ENCODE results near the gene TMPRSS13. TPM values are rescaled to one million over a fixed set of nuclear protein-coding genes. Genes with fewer than 3 reads are reported as not detected.

The TMPRSS13 gene
- total and polyA plus RNA-seq, 2 experiments from 2014 or later, result 1.3 to 1.9 TPM

DNA sequence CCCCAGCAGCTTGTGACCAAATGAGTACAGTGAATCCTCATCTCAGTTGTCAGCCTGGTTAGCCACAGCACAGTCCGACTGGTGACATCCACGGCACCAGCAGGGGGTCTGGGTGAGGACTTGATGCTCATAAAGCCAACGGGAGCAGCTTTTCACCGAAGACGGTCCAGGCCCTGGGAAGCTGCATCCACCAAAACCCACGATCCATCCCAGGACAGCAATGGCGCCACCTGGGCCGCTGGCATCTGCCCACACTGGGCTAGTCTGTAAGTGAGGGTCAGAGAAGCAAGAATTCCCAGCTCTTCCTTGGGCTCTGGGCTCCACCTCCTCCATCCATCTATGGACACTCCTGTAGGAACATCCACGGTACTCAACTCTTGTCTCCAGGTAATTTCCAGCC, 27.6 kb downstream of the TMPRSS13 start:
- Histone ChIP-seq H3K36me3 (replicated peaks; ENCODE audit: insufficient read depth, low read depth) (no peaks in the 10 kb centered on the region), H4K20me1 (ENCODE audit: insufficient read depth, poor library complexity, severe bottlenecking) (no peaks in the 10 kb centered on the region), H3K9me2 (replicated peaks; ENCODE audit: insufficient read depth) (no peaks in the 10 kb centered on the region), H3K9me3 (ENCODE audit: low read depth) (no peaks in the 10 kb centered on the region), H3K27me3 (no peaks in the 10 kb centered on the region), H3K27ac (no peak overlapping the region), H3K4me2 (no peak overlapping the region), H2AFZ (no peak overlapping the region), H3K79me2 (no peaks in the 10 kb centered on the region), H3K4me1 (ENCODE audit: insufficient read depth) (no peaks in the 10 kb centered on the region), H3K4me3 (no peak overlapping the region)
- DNase-seq (ENCODE audit: low spot score), result no peak
- 96% methylated on average over 9 of the region's 9 CpGs for WGBS (ENCODE audit: low lambda C conversion rate, missing lambda C conversion rate)
- TF ChIP-seq EZH2phosphoT487 (IDR thresholded peaks at IDR 0.05; ENCODE audit: low read depth, severe bottlenecking, unreplicated experiment), result no peak
- no peak for TF ChIP-seq EZH2 (IDR thresholded peaks at IDR 0.05; ENCODE audit: borderline replicate concordance)

DNA sequence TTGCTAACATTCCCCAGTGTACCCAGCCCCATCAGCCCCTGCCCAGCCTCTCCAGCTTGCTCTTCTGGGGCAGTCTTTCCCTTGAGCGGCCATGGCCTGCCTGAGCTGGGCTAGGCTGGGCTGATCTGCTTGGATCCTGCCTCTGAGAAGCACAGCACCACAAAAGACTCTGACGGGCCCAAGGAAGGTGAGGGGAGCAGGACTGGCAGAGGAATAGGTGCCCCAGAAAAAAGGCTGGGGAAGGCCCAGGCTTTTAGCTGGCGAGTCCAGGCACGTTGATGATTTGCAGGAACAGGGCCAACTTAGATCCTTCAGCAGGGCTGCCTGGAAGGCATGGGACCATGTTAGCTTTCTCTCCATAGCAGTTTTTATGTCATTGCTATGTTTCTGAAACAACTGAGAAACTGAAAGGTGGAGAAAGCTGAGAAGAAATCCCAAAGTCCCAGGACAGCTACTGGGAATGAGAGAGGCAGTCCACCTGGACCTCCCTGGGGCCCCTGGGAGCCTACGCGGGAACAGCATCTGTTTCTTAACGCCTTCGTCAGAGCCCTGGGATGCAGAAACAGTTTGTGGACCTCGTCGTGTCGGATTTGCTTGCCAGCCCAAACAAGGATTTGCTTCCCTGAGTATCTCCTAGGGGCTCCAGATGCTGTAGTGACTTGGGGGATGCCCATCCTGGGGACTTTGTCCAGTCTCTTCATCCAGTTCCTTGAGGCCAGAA, 28.3 kb downstream of the TMPRSS13 start:
- no peak for TF ChIP-seq EZH2 (IDR thresholded peaks at IDR 0.05; ENCODE audit: borderline replicate concordance)
- TF ChIP-seq EZH2phosphoT487 (IDR thresholded peaks at IDR 0.05; ENCODE audit: low read depth, severe bottlenecking, unreplicated experiment), result no peak
- TF ChIP-seq, protein P1, sequence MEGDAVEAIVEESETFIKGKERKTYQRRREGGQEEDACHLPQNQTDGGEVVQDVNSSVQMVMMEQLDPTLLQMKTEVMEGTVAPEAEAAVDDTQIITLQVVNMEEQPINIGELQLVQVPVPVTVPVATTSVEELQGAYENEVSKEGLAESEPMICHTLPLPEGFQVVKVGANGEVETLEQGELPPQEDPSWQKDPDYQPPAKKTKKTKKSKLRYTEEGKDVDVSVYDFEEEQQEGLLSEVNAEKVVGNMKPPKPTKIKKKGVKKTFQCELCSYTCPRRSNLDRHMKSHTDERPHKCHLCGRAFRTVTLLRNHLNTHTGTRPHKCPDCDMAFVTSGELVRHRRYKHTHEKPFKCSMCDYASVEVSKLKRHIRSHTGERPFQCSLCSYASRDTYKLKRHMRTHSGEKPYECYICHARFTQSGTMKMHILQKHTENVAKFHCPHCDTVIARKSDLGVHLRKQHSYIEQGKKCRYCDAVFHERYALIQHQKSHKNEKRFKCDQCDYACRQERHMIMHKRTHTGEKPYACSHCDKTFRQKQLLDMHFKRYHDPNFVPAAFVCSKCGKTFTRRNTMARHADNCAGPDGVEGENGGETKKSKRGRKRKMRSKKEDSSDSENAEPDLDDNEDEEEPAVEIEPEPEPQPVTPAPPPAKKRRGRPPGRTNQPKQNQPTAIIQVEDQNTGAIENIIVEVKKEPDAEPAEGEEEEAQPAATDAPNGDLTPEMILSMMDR (IDR thresholded peaks at IDR 0.05; ENCODE audit: poor library complexity), result no peak
- Histone ChIP-seq H3K79me2 (no peaks in the 10 kb centered on the region), H3K4me2 (no peak overlapping the region), H2AFZ (no peak overlapping the region), H3K4me1 (ENCODE audit: insufficient read depth) (no peaks in the 10 kb centered on the region), H3K27me3 (no peaks in the 10 kb centered on the region), H4K20me1 (ENCODE audit: insufficient read depth, poor library complexity, severe bottlenecking) (no peaks in the 10 kb centered on the region), H3K27ac (no peak overlapping the region), H3K9me2 (replicated peaks; ENCODE audit: insufficient read depth) (no peaks in the 10 kb centered on the region), H3K4me3 (no peak overlapping the region), H3K36me3 (replicated peaks; ENCODE audit: insufficient read depth, low read depth) (no peaks in the 10 kb centered on the region), H3K9me3 (ENCODE audit: low read depth) (no peaks in the 10 kb centered on the region)
- 80% methylated on average over 11 of the region's 11 CpGs for WGBS (ENCODE audit: low lambda C conversion rate, missing lambda C conversion rate)
- DNase-seq (ENCODE audit: low spot score), result no peak

DNA sequence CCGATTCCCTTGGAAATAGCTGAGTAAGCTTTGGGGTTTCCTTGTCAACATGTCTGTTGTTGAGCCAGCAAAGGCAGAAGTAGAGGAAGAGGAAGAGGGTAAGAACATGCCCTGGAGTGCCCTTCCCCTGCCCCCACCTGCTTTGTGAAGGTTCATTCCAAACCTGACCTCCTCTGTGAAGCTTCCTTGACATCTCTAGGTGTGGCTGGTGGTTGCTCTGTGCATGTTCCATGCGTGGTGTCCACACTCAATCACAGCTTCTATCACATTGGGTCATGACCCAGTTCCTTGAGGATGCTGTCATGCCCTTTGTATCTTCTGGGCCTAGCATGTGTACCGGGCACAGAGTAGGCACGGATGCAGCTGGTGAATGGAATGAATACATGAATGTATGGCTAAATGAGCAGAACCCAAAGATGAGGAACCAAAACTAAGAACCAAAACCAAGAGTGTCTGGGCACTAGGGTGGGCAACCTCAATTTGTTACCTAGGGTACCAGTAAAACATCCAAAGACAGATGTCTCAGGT, 29.0 kb downstream of the TMPRSS13 start:
- Histone ChIP-seq H3K4me1 (ENCODE audit: insufficient read depth) (no peaks in the 10 kb centered on the region), H3K4me2 (no peak overlapping the region), H3K27me3 (no peaks in the 10 kb centered on the region), H4K20me1 (ENCODE audit: insufficient read depth, poor library complexity, severe bottlenecking) (no peaks in the 10 kb centered on the region), H3K9me2 (replicated peaks; ENCODE audit: insufficient read depth) (no peaks in the 10 kb centered on the region), H3K79me2 (no peaks in the 10 kb centered on the region), H3K9me3 (ENCODE audit: low read depth) (no peaks in the 10 kb centered on the region), H3K27ac (no peak overlapping the region), H2AFZ (no peak overlapping the region), H3K36me3 (replicated peaks; ENCODE audit: insufficient read depth, low read depth) (no peaks in the 10 kb centered on the region), H3K4me3 (no peak overlapping the region)
- 79% methylated on average over 4 of the region's 4 CpGs for WGBS (ENCODE audit: low lambda C conversion rate, missing lambda C conversion rate)
- no peak for TF ChIP-seq EZH2phosphoT487 (IDR thresholded peaks at IDR 0.05; ENCODE audit: low read depth, severe bottlenecking, unreplicated experiment)
- TF ChIP-seq, protein P1 (IDR thresholded peaks at IDR 0.05; ENCODE audit: poor library complexity), result no peak
- TF ChIP-seq EZH2 (IDR thresholded peaks at IDR 0.05; ENCODE audit: borderline replicate concordance), result no peak
- no peak for DNase-seq (ENCODE audit: low spot score)

DNA sequence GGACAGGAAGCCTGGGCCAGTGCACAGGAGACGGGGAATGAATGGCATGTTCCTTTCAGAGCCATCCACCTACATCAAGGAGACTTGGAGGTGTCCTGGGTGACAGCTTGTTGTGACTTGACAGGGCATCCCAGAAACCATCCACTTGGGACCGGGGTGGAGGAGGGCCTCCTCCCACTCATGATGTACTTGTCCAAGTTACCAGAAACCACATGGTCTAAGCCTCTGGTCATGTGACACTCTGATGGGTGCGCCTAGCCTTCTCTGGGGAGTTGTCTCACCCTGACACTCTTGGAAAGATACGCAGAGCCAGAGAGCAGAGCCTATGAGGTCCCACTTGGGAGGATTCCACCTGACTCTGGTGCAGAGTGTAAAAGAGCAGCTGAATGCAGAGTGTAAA, 31.1 kb downstream of the TMPRSS13 start:
- Histone ChIP-seq H3K27ac (no peak overlapping the region), H3K36me3 (replicated peaks; ENCODE audit: insufficient read depth, low read depth) (no peaks in the 10 kb centered on the region), H3K4me3 (no peak overlapping the region), H3K27me3 (no peaks in the 10 kb centered on the region), H3K4me1 (ENCODE audit: insufficient read depth) (no peaks in the 10 kb centered on the region), H3K9me3 (ENCODE audit: low read depth) (no peaks in the 10 kb centered on the region), H2AFZ (no peak overlapping the region), H3K79me2 (no peaks in the 10 kb centered on the region), H4K20me1 (ENCODE audit: insufficient read depth, poor library complexity, severe bottlenecking) (no peaks in the 10 kb centered on the region), H3K4me2 (no peak overlapping the region), H3K9me2 (replicated peaks; ENCODE audit: insufficient read depth) (no peaks in the 10 kb centered on the region)
- DNase-seq (ENCODE audit: low spot score), result no peak
- 90% methylated on average over 4 of the region's 4 CpGs for WGBS (ENCODE audit: low lambda C conversion rate, missing lambda C conversion rate)
- TF ChIP-seq, protein P1 (IDR thresholded peaks at IDR 0.05; ENCODE audit: poor library complexity), result no peak
- TF ChIP-seq EZH2phosphoT487 (IDR thresholded peaks at IDR 0.05; ENCODE audit: low read depth, severe bottlenecking, unreplicated experiment), result no peak
- no peak for TF ChIP-seq EZH2 (IDR thresholded peaks at IDR 0.05; ENCODE audit: borderline replicate concordance)

All from hepatocyte (in vitro differentiated cells).